Measurements from ENCODE around the gene NCOA1. TPM values are rescaled to one million over a fixed set of nuclear protein-coding genes. Genes with fewer than 3 reads are reported as not detected.
"Not testable (repeated sequence)": the region's sequence is repeated elsewhere in the genome, so short reads cannot be mapped to it uniquely, and the experiment has no call there.

The NCOA1 gene
- total RNA-seq, 2 experiments from 2014 or later: 15.8 to 16.6 TPM

GRCh38 chr2:24484677-24485076, 6.4 kb upstream of the NCOA1 start:
- POLR2A ChIA-PET; H3K27ac Mint-ChIP-seq; H3K4me1 Mint-ChIP-seq; H3K27me3 Mint-ChIP-seq; DNase-seq; H3K4me3 Mint-ChIP-seq; H3K36me3 Mint-ChIP-seq (ENCODE audit: low read depth); CTCF ChIA-PET: not testable (repeated sequence)
- peaks cover 12% of the 10 kb centered on the region for H3K9me3 Mint-ChIP-seq

GRCh38 chr2:24485197-24485596, 5.9 kb upstream of the NCOA1 start:
- CTCF ChIA-PET: interaction anchor here (0.5 kb wide), 1 partner anchor 194 kb away, joined by 3 read pairs; no protein-coding TSS in a partner anchor
- Mint-ChIP-seq H3K9me3 (peaks cover 10% of the 10 kb centered on the region), H3K27me3 (peaks cover 2% of the 10 kb centered on the region), H3K36me3 (ENCODE audit: low read depth) (no peaks in the 10 kb centered on the region), H3K4me1 (peaks cover 13% of the 10 kb centered on the region), H3K4me3 (no peak overlapping the region), H3K27ac (no peak overlapping the region)
- POLR2A ChIA-PET: no interaction called here
- DNase-seq: no peak

GRCh38 chr2:24486636-24487205, 4.3 kb upstream of the NCOA1 start:
- Mint-ChIP-seq H3K27ac (no peak overlapping the region), H3K27me3 (no peaks in the 10 kb centered on the region), H3K36me3 (ENCODE audit: low read depth) (no peaks in the 10 kb centered on the region), H3K9me3 (peaks cover 3% of the 10 kb centered on the region), H3K4me1 (peaks cover 17% of the 10 kb centered on the region), H3K4me3 (no peak overlapping the region)
- no peak for DNase-seq
- CTCF ChIA-PET: no interaction called here
- POLR2A ChIA-PET: no interaction called here

GRCh38 chr2:24489465-24490180, 1.4 kb upstream of the NCOA1 start:
- Mint-ChIP-seq H3K9me3 (no peaks in the 10 kb centered on the region), H3K27me3 (peaks cover 5% of the 10 kb centered on the region), H3K36me3 (ENCODE audit: low read depth) (peaks cover 6% of the 10 kb centered on the region), H3K27ac (peak overlapping the region; percentile 75), H3K4me3 (peak overlapping the region; percentile 80), H3K4me1 (peaks cover 40% of the 10 kb centered on the region)
- DNase-seq: no peak
- POLR2A ChIA-PET: interaction anchor here (1.7 to 2.4 kb wide), 3 partner anchors 17 to 562 kb away, joined by 5 to 10 read pairs (median 9); partner anchors contain the start of genes ATAD2B, CENPO and PTRHD1
- CTCF ChIA-PET: interaction anchor here (0.7 kb wide), 1 partner anchor 184 kb away, joined by 3 read pairs; no protein-coding TSS in a partner anchor

- Mint-ChIP-seq H3K4me3 (peak overlapping the region; percentile 80), H3K36me3 (ENCODE audit: low read depth) (peaks cover 6% of the 10 kb centered on the region), H3K9me3 (no peaks in the 10 kb centered on the region), H3K27ac (peak overlapping the region; percentile 75), H3K27me3 (peaks cover 5% of the 10 kb centered on the region), H3K4me1 (peaks cover 40% of the 10 kb centered on the region)
- ChIA-PET CTCF (interaction anchor here (0.7 to 1.6 kb wide), 2 partner anchors 67 to 184 kb away, joined by 3 to 4 read pairs; no protein-coding TSS in a partner anchor), POLR2A (interaction anchor here (0.7 to 2.4 kb wide), 6 partner anchors 16 to 1857 kb away, joined by 3 to 10 read pairs (median 7); partner anchors contain the start of genes ADGRF3, ATAD2B, CENPO and ITSN2)
- DNase-seq: peak; percentile 17
These were observed 819 bp upstream of the NCOA1 start for GRCh38 chr2:24490181-24490689.

GRCh38 chr2:24491542-24492420, 727 bp downstream of the NCOA1 start:
- H3K27ac Mint-ChIP-seq: no peak overlapping the region
- ChIA-PET CTCF (interaction anchor here (0.5 to 1.6 kb wide), 2 partner anchors 24 to 69 kb away, joined by 3 to 4 read pairs; no protein-coding TSS in a partner anchor), POLR2A (interaction anchor here (0.7 to 2.4 kb wide), 10 partner anchors 11 to 1855 kb away, joined by 3 to 10 read pairs (median 4); partner anchors contain the start of genes ADGRF3, ATAD2B, CENPO and ITSN2)
- H3K4me3 Mint-ChIP-seq: peak overlapping the region; percentile 71
- peak; percentile 55 for DNase-seq
- no peaks in the 10 kb centered on the region for H3K9me3 Mint-ChIP-seq
- peaks cover 40% of the 10 kb centered on the region for H3K4me1 Mint-ChIP-seq
- peaks cover 5% of the 10 kb centered on the region for H3K27me3 Mint-ChIP-seq
- peaks cover 6% of the 10 kb centered on the region for H3K36me3 Mint-ChIP-seq (ENCODE audit: low read depth)

- no peaks in the 10 kb centered on the region for H3K9me3 Mint-ChIP-seq
- ChIA-PET POLR2A (interaction anchor here (0.7 to 2.4 kb wide), 4 partner anchors 10 to 300 kb away, joined by 3 to 10 read pairs (median 7); partner anchors contain the start of gene ITSN2), CTCF (interaction anchor here (0.5 kb wide), 2 partner anchors 24 to 149 kb away, joined by 3 to 4 read pairs; no protein-coding TSS in a partner anchor)
- peaks cover 41% of the 10 kb centered on the region for H3K4me1 Mint-ChIP-seq
- H3K4me3 Mint-ChIP-seq: peak overlapping the region; percentile 71
- H3K36me3 Mint-ChIP-seq (ENCODE audit: low read depth): peaks cover 6% of the 10 kb centered on the region
- no peak for DNase-seq
- no peak overlapping the region for H3K27ac Mint-ChIP-seq
- H3K27me3 Mint-ChIP-seq: peaks cover 5% of the 10 kb centered on the region
These were observed 1.6 kb downstream of the NCOA1 start for GRCh38 chr2:24492421-24493279.

GRCh38 chr2:24493713-24494112, 2.7 kb downstream of the NCOA1 start:
- H3K4me3 Mint-ChIP-seq: no peak overlapping the region
- ChIA-PET CTCF (interaction anchor here (2.0 kb wide), 1 partner anchor 22 kb away, joined by 4 read pairs; no protein-coding TSS in a partner anchor), POLR2A (no interaction called here)
- H3K27me3 Mint-ChIP-seq: peaks cover 5% of the 10 kb centered on the region
- peaks cover 40% of the 10 kb centered on the region for H3K4me1 Mint-ChIP-seq
- H3K27ac Mint-ChIP-seq: no peak overlapping the region
- DNase-seq: no peak
- H3K36me3 Mint-ChIP-seq (ENCODE audit: low read depth): peaks cover 6% of the 10 kb centered on the region
- no peaks in the 10 kb centered on the region for H3K9me3 Mint-ChIP-seq

- Mint-ChIP-seq H3K9me3 (no peaks in the 10 kb centered on the region), H3K27ac (no peak overlapping the region), H3K4me3 (no peak overlapping the region), H3K4me1 (peaks cover 37% of the 10 kb centered on the region), H3K27me3 (peaks cover 5% of the 10 kb centered on the region), H3K36me3 (ENCODE audit: low read depth) (peaks cover 6% of the 10 kb centered on the region)
- CTCF ChIA-PET: interaction anchor here (2.0 kb wide), 1 partner anchor 21 kb away, joined by 4 read pairs; no protein-coding TSS in a partner anchor
- no peak for DNase-seq
- POLR2A ChIA-PET: interaction anchor here (0.7 kb wide), 1 partner anchor 266 kb away, joined by 3 read pairs; no protein-coding TSS in a partner anchor
These were observed 3.4 kb downstream of the NCOA1 start for GRCh38 chr2:24494410-24494809.

GRCh38 chr2:24495451-24495850, 4.4 kb downstream of the NCOA1 start:
- CTCF ChIA-PET: interaction anchor here (0.5 to 2.0 kb wide), 3 partner anchors 12 to 147 kb away, joined by 3 to 5 read pairs (median 4); no protein-coding TSS in a partner anchor
- no peak overlapping the region for H3K27ac Mint-ChIP-seq
- POLR2A ChIA-PET: no interaction called here

GRCh38 chr2:24496959-24497358, 5.9 kb downstream of the NCOA1 start:
- no peaks in the 10 kb centered on the region for H3K9me3 Mint-ChIP-seq
- peaks cover 5% of the 10 kb centered on the region for H3K27me3 Mint-ChIP-seq
- no peak overlapping the region for H3K27ac Mint-ChIP-seq
- POLR2A ChIA-PET: no interaction called here
- no peak overlapping the region for H3K4me3 Mint-ChIP-seq
- peaks cover 25% of the 10 kb centered on the region for H3K4me1 Mint-ChIP-seq
- DNase-seq: no peak
- peaks cover 8% of the 10 kb centered on the region for H3K36me3 Mint-ChIP-seq (ENCODE audit: low read depth)
- CTCF ChIA-PET: no interaction called here

More at GRCh38 chr2:24495451-24495850, 4.4 kb downstream of the NCOA1 start:
- DNase-seq: no peak
- peaks cover 8% of the 10 kb centered on the region for H3K36me3 Mint-ChIP-seq (ENCODE audit: low read depth)
- H3K9me3 Mint-ChIP-seq: no peaks in the 10 kb centered on the region
- peaks cover 5% of the 10 kb centered on the region for H3K27me3 Mint-ChIP-seq
- H3K4me1 Mint-ChIP-seq: peaks cover 27% of the 10 kb centered on the region
- no peak overlapping the region for H3K4me3 Mint-ChIP-seq

Measured in activated CD4-positive, alpha-beta memory T cell treated with anti-CD3 and anti-CD28 coated beads, Interleukin-2, amount 10 ng/mL, durations not matched to agents 7 days and 5 days (primary cell).